Measurements from ENCODE around the gene TRAPPC2B.
A peak's percentile ranks its signal among the peaks of the same experiment; 100 is the strongest.

The TRAPPC2B gene

GRCh38 chr19:57362997-57363687, at the start of gene TRAPPC2B, which contains the start of gene ZNF547:
TRAPPC2B (plus strand) TSS chr19:57363551; CDS start chr19:57364834, 1,283 bp downstream.
ZNF547 (plus strand) TSS chr19:57363551; CDS start chr19:57368556, 5,005 bp downstream.
- peak; percentile 98 for DNase-seq

GRCh38 chr19:57314146-57314545, 49.2 kb upstream of the TRAPPC2B start:
- DNase-seq, result no peak

GRCh38 chr19:57317503-57317902, 45.8 kb upstream of the TRAPPC2B start:
- DNase-seq, result no peak

- no peak for DNase-seq
Measured at GRCh38 chr19:57319869-57320179, 43.5 kb upstream of the TRAPPC2B start.

- DNase-seq, result peak; percentile 93
Measured at GRCh38 chr19:57320180-57321084, 42.9 kb upstream of the TRAPPC2B start, which contains the start of gene ZNF543. ZNF543 (plus strand) TSS chr19:57320472; CDS start chr19:57320854, 382 bp downstream.

GRCh38 chr19:57321116-57321515, 42.2 kb upstream of the TRAPPC2B start:
- no peak for DNase-seq

- no peak for DNase-seq
Measured at GRCh38 chr19:57321751-57322150, 41.6 kb upstream of the TRAPPC2B start.

GRCh38 chr19:57324992-57325391, 38.4 kb upstream of the TRAPPC2B start:
- DNase-seq, result no peak

- no peak for DNase-seq
Measured at GRCh38 chr19:57327993-57328392, 35.4 kb upstream of the TRAPPC2B start.

- no peak for DNase-seq
Measured at GRCh38 chr19:57334191-57334590, 29.2 kb upstream of the TRAPPC2B start.

GRCh38 chr19:57338877-57339276, 24.5 kb upstream of the TRAPPC2B start:
- no peak for DNase-seq

GRCh38 chr19:57342582-57342981, 20.8 kb upstream of the TRAPPC2B start:
- DNase-seq, result no peak

- DNase-seq, result no peak
Measured at GRCh38 chr19:57348136-57348535, 15.2 kb upstream of the TRAPPC2B start.

- DNase-seq, result peak; percentile 78
Measured at GRCh38 chr19:57350877-57351805, 12.2 kb upstream of the TRAPPC2B start, which contains the start of gene ZNF304. ZNF304 (plus strand) TSS chr19:57351271; CDS start chr19:57351665, 394 bp downstream.

GRCh38 chr19:57351867-57352266, 11.5 kb upstream of the TRAPPC2B start:
- DNase-seq, result no peak

- no peak for DNase-seq
Measured at GRCh38 chr19:57355916-57356315, 7.4 kb upstream of the TRAPPC2B start.

- DNase-seq, result no peak
Measured at GRCh38 chr19:57357406-57357805, 5.9 kb upstream of the TRAPPC2B start.

GRCh38 chr19:57359300-57359699, 4.1 kb upstream of the TRAPPC2B start:
- no peak for DNase-seq

GRCh38 chr19:57362419-57362818, 932 bp upstream of the TRAPPC2B start:
- DNase-seq, result no peak

- DNase-seq, result no peak
Measured at GRCh38 chr19:57363688-57364181, 384 bp downstream of the TRAPPC2B start.

- DNase-seq, result no peak
Measured at GRCh38 chr19:57366776-57367175, 3.4 kb downstream of the TRAPPC2B start.

GRCh38 chr19:57374179-57374578, 10.8 kb downstream of the TRAPPC2B start:
- no peak for DNase-seq
